Breast epithelium (tissue), 3 donors: ENCODE measurements around the gene PNKD.

Experiments used
- POLR2A ChIP-seq: fragments of 450-650 bp; IDR thresholded peaks from one replicate; pipeline ENCODE4 v1.6.1; 2016; ENCODE audit warnings: antibody characterized with exemption, mild to moderate bottlenecking, moderate library complexity
- TF ChIP-seq, protein P1 (sequence below), 3 donors: fragments of 450-650 bp; IDR thresholded peaks; one replicate each; pipeline ENCODE4 v1.5.1; 2016 to 2017; ENCODE audit warnings: antibody characterized with exemption in 3 of 3, mild to moderate bottlenecking in 3 of 3, moderate library complexity in 3 of 3

DNA sequence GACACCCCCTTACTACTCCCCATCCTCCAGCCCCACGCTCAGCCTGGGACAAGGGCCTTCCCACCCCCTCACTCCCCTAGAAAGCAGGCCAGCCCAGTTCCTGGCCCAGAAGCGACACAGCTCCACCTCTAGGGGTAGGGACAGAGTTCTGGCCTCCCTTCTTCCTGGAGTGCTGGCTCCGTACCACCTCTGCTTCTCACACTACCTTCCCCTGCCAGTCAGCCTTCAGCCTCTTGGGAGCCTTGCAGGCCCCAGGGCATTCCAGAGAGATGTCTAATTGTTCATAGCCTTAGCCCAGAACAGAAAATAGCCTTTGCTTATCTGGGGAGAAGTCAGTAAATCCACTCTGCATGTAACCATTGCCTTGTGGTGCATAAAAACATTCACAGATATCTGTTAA, 73.3 kb downstream of the PNKD start:
- TF ChIP-seq, protein P1, sequence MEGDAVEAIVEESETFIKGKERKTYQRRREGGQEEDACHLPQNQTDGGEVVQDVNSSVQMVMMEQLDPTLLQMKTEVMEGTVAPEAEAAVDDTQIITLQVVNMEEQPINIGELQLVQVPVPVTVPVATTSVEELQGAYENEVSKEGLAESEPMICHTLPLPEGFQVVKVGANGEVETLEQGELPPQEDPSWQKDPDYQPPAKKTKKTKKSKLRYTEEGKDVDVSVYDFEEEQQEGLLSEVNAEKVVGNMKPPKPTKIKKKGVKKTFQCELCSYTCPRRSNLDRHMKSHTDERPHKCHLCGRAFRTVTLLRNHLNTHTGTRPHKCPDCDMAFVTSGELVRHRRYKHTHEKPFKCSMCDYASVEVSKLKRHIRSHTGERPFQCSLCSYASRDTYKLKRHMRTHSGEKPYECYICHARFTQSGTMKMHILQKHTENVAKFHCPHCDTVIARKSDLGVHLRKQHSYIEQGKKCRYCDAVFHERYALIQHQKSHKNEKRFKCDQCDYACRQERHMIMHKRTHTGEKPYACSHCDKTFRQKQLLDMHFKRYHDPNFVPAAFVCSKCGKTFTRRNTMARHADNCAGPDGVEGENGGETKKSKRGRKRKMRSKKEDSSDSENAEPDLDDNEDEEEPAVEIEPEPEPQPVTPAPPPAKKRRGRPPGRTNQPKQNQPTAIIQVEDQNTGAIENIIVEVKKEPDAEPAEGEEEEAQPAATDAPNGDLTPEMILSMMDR (IDR thresholded peaks at IDR 0.05), result no peak
- no peak for TF ChIP-seq POLR2A
